ENCODE measurements around the gene MOCS1.
A peak's percentile ranks its signal among the peaks of the same experiment; 100 is the strongest.

MOCS1 gene

GRCh38 chr6:39935241-39935640 is 979 bp upstream of the MOCS1 start:
- Histone ChIP-seq H3K4me1 (ENCODE audit: control insufficient read depth, insufficient read depth, low read length, poor library complexity, severe bottlenecking) (peaks cover 11% of the 10 kb centered on the region), H3K9me3 (ENCODE audit: control insufficient read depth, low read length) (no peaks in the 10 kb centered on the region), H3K4me3 (ENCODE audit: extremely low read depth, insufficient read depth, low read length, poor library complexity, severe bottlenecking) (no peak overlapping the region), H3K27ac (ENCODE audit: low read depth, low read length, severe bottlenecking) (no peak overlapping the region), H3K36me3 (ENCODE audit: control insufficient read depth, insufficient read depth, low read length) (no peaks in the 10 kb centered on the region)
- 79 to 89% methylated on average over 1 to 2 of the region's 2 CpGs for WGBS, 2 experiments (ENCODE audit: insufficient coverage in 2 of 2)

GRCh38 chr6:39933669-39934130 is 562 bp downstream of the MOCS1 start:
- Histone ChIP-seq H3K27ac (ENCODE audit: low read depth, low read length, severe bottlenecking) (no peak overlapping the region), H3K4me3 (ENCODE audit: extremely low read depth, insufficient read depth, low read length, poor library complexity, severe bottlenecking) (peak overlapping the region; percentile 70), H3K9me3 (ENCODE audit: control insufficient read depth, low read length) (no peaks in the 10 kb centered on the region), H3K4me1 (ENCODE audit: control insufficient read depth, insufficient read depth, low read length, poor library complexity, severe bottlenecking) (peaks cover 16% of the 10 kb centered on the region), H3K36me3 (ENCODE audit: control insufficient read depth, insufficient read depth, low read length) (no peaks in the 10 kb centered on the region)
- WGBS, 2 experiments (ENCODE audit: insufficient coverage in 2 of 2): 10 to 14% methylated on average over 5 to 9 of the region's 9 CpGs

- Histone ChIP-seq H3K27ac (ENCODE audit: low read depth, low read length, severe bottlenecking) (no peak overlapping the region), H3K9me3 (ENCODE audit: control insufficient read depth, low read length) (no peaks in the 10 kb centered on the region), H3K4me3 (ENCODE audit: extremely low read depth, insufficient read depth, low read length, poor library complexity, severe bottlenecking) (no peak overlapping the region), H3K4me1 (ENCODE audit: control insufficient read depth, insufficient read depth, low read length, poor library complexity, severe bottlenecking) (peaks cover 16% of the 10 kb centered on the region), H3K36me3 (ENCODE audit: control insufficient read depth, insufficient read depth, low read length) (no peaks in the 10 kb centered on the region)
- 97 to 98% methylated on average over 6 of the region's 8 CpGs for WGBS, 2 experiments (ENCODE audit: insufficient coverage in 2 of 2)
Observed at GRCh38 chr6:39932386-39932910, 1.8 kb downstream of the MOCS1 start.

GRCh38 chr6:39931607-39932006 is 2.7 kb downstream of the MOCS1 start:
- H3K4me3 ChIP-seq (ENCODE audit: extremely low read depth, insufficient read depth, low read length, poor library complexity, severe bottlenecking): no peak overlapping the region
- H3K36me3 ChIP-seq (ENCODE audit: control insufficient read depth, insufficient read depth, low read length): peaks cover 4% of the 10 kb centered on the region
- WGBS, 2 experiments (ENCODE audit: insufficient coverage in 2 of 2): 86% methylated on average over 1 of the region's 1 CpG; no CpG with 5 or more reads in 1 of the 2 experiments
- no peaks in the 10 kb centered on the region for H3K9me3 ChIP-seq (ENCODE audit: control insufficient read depth, low read length)
- no peak overlapping the region for H3K27ac ChIP-seq (ENCODE audit: low read depth, low read length, severe bottlenecking)
- H3K4me1 ChIP-seq (ENCODE audit: control insufficient read depth, insufficient read depth, low read length, poor library complexity, severe bottlenecking): peaks cover 16% of the 10 kb centered on the region

GRCh38 chr6:39930540-39930939 is 3.7 kb downstream of the MOCS1 start:
- Histone ChIP-seq H3K27ac (ENCODE audit: low read depth, low read length, severe bottlenecking) (no peak overlapping the region), H3K4me1 (ENCODE audit: control insufficient read depth, insufficient read depth, low read length, poor library complexity, severe bottlenecking) (peaks cover 16% of the 10 kb centered on the region), H3K36me3 (ENCODE audit: control insufficient read depth, insufficient read depth, low read length) (peaks cover 11% of the 10 kb centered on the region), H3K9me3 (ENCODE audit: control insufficient read depth, low read length) (no peaks in the 10 kb centered on the region), H3K4me3 (ENCODE audit: extremely low read depth, insufficient read depth, low read length, poor library complexity, severe bottlenecking) (no peak overlapping the region)
- 83 to 94% methylated on average over 1 to 3 of the region's 4 CpGs for WGBS, 2 experiments (ENCODE audit: insufficient coverage in 2 of 2)

GRCh38 chr6:39929733-39930461 is 4.4 kb downstream of the MOCS1 start:
- Histone ChIP-seq H3K36me3 (ENCODE audit: control insufficient read depth, insufficient read depth, low read length) (peaks cover 17% of the 10 kb centered on the region), H3K4me3 (ENCODE audit: extremely low read depth, insufficient read depth, low read length, poor library complexity, severe bottlenecking) (no peak overlapping the region), H3K4me1 (ENCODE audit: control insufficient read depth, insufficient read depth, low read length, poor library complexity, severe bottlenecking) (peaks cover 16% of the 10 kb centered on the region), H3K9me3 (ENCODE audit: control insufficient read depth, low read length) (no peaks in the 10 kb centered on the region), H3K27ac (ENCODE audit: low read depth, low read length, severe bottlenecking) (no peak overlapping the region)
- 91 to 95% methylated on average over 9 to 10 of the region's 11 CpGs for WGBS, 2 experiments (ENCODE audit: insufficient coverage in 2 of 2)

GRCh38 chr6:39929039-39929732 is 5.1 kb downstream of the MOCS1 start:
- WGBS, 2 experiments (ENCODE audit: insufficient coverage in 2 of 2): 85 to 90% methylated on average over 7 to 9 of the region's 9 CpGs
- Histone ChIP-seq H3K4me1 (ENCODE audit: control insufficient read depth, insufficient read depth, low read length, poor library complexity, severe bottlenecking) (peaks cover 16% of the 10 kb centered on the region), H3K27ac (ENCODE audit: low read depth, low read length, severe bottlenecking) (no peak overlapping the region), H3K4me3 (ENCODE audit: extremely low read depth, insufficient read depth, low read length, poor library complexity, severe bottlenecking) (no peak overlapping the region), H3K36me3 (ENCODE audit: control insufficient read depth, insufficient read depth, low read length) (peaks cover 24% of the 10 kb centered on the region), H3K9me3 (ENCODE audit: control insufficient read depth, low read length) (no peaks in the 10 kb centered on the region)

GRCh38 chr6:39927159-39927558 is 7.1 kb downstream of the MOCS1 start:
- 85 to 97% methylated on average over 7 to 9 of the region's 11 CpGs for WGBS, 2 experiments (ENCODE audit: insufficient coverage in 2 of 2)
- H3K4me1 ChIP-seq (ENCODE audit: control insufficient read depth, insufficient read depth, low read length, poor library complexity, severe bottlenecking): peaks cover 6% of the 10 kb centered on the region

GRCh38 chr6:39926668-39927067 is 7.6 kb downstream of the MOCS1 start:
- peaks cover 6% of the 10 kb centered on the region for H3K4me1 ChIP-seq (ENCODE audit: control insufficient read depth, insufficient read depth, low read length, poor library complexity, severe bottlenecking)
- H3K4me3 ChIP-seq (ENCODE audit: extremely low read depth, insufficient read depth, low read length, poor library complexity, severe bottlenecking): no peak overlapping the region
- 100% methylated on average over 1 of the region's 3 CpGs for WGBS, 2 experiments (ENCODE audit: insufficient coverage in 2 of 2)
- no peaks in the 10 kb centered on the region for H3K9me3 ChIP-seq (ENCODE audit: control insufficient read depth, low read length)
- no peak overlapping the region for H3K27ac ChIP-seq (ENCODE audit: low read depth, low read length, severe bottlenecking)
- H3K36me3 ChIP-seq (ENCODE audit: control insufficient read depth, insufficient read depth, low read length): peaks cover 41% of the 10 kb centered on the region

More at GRCh38 chr6:39927159-39927558, 7.1 kb downstream of the MOCS1 start:
- H3K27ac ChIP-seq (ENCODE audit: low read depth, low read length, severe bottlenecking): no peak overlapping the region
- H3K9me3 ChIP-seq (ENCODE audit: control insufficient read depth, low read length): no peaks in the 10 kb centered on the region
- no peak overlapping the region for H3K4me3 ChIP-seq (ENCODE audit: extremely low read depth, insufficient read depth, low read length, poor library complexity, severe bottlenecking)
- H3K36me3 ChIP-seq (ENCODE audit: control insufficient read depth, insufficient read depth, low read length): peaks cover 36% of the 10 kb centered on the region

GRCh38 chr6:39925931-39926290 is 8.4 kb downstream of the MOCS1 start:
- Histone ChIP-seq H3K9me3 (ENCODE audit: control insufficient read depth, low read length) (no peaks in the 10 kb centered on the region), H3K4me1 (ENCODE audit: control insufficient read depth, insufficient read depth, low read length, poor library complexity, severe bottlenecking) (peaks cover 6% of the 10 kb centered on the region), H3K36me3 (ENCODE audit: control insufficient read depth, insufficient read depth, low read length) (peaks cover 43% of the 10 kb centered on the region), H3K4me3 (ENCODE audit: extremely low read depth, insufficient read depth, low read length, poor library complexity, severe bottlenecking) (no peak overlapping the region), H3K27ac (ENCODE audit: low read depth, low read length, severe bottlenecking) (no peak overlapping the region)
- 80 to 100% methylated on average over 1 of the region's 3 CpGs for WGBS, 2 experiments (ENCODE audit: insufficient coverage in 2 of 2)
